GM19239 (cell line): Measurements from ENCODE around the gene PPL.

ENCODE experiments used
- DNase-seq: peaks from one replicate; pipeline ENCODE4 v3.0.0; 2011; ENCODE audit warnings: low spot score; ENCODE audit not compliant: insufficient read length
- FAIRE-seq: peaks from 2 replicates; lab custom pipeline; 2011; peaks lifted over from hg19 to GRCh38; lab: Jason Lieb, UNC

The PPL gene

GRCh38 chr16:4891886-4892216 lies 45.1 kb downstream of the PPL start:
- DNase-seq (no peak), FAIRE-seq (no peak)

DNA sequence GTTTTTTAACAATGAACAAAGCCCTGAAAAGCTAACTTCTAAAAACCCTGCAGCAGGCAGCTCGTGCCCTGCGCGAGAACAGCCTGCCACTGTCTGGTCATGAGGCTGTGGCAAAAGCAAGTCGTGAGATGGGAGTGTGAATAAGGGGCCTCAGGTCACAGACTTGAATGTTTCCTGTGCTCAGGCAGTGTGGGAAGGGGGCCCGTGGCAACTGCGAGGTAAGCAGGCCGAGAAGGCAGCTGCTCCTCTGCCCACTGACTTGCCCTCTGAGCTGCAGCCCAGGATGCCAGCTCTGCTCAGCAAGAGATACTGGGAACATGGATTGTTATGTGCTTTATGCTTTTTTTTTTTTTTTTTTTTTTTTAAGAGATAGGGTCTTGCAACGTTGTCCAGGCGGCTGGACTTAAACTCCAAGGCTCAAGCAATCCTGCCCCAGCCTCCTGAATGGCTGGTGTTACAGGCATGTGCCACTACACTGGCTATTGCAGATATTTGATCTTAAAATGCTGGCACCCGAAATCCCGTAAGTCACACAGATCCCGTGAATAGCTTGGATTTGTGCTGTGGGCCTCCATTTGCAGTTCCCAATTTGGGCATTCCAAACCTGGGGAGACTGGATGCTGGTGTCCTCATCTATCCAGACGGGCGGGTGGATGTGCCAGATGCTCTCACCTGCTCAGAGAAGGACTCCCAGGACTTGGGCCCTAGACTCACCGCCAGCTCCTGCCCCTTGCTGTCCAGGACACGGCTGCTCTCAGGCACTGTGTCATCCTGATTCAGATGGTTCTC lies 45.7 kb downstream of the PPL start:
- DNase-seq (no peak), FAIRE-seq (no peak)

GRCh38 chr16:4890686-4891085 lies 46.3 kb downstream of the PPL start:
- FAIRE-seq (no peak), DNase-seq (no peak)

- FAIRE-seq (no peak), DNase-seq (no peak)
These were observed 46.9 kb downstream of the PPL start for GRCh38 chr16:4890026-4890425.

GRCh38 chr16:4888428-4889135 lies 48.4 kb downstream of the PPL start:
- DNase-seq (no peak), FAIRE-seq (no peak)

- FAIRE-seq (no peak), DNase-seq (no peak)
These were observed 50.8 kb downstream of the PPL start for GRCh38 chr16:4886151-4886550.

GRCh38 chr16:4884972-4885874 lies 51.7 kb downstream of the PPL start:
- FAIRE-seq: no peak
- DNase-seq: no peak

GRCh38 chr16:4884209-4884608 lies 52.7 kb downstream of the PPL start:
- DNase-seq: no peak
- FAIRE-seq: no peak

DNA sequence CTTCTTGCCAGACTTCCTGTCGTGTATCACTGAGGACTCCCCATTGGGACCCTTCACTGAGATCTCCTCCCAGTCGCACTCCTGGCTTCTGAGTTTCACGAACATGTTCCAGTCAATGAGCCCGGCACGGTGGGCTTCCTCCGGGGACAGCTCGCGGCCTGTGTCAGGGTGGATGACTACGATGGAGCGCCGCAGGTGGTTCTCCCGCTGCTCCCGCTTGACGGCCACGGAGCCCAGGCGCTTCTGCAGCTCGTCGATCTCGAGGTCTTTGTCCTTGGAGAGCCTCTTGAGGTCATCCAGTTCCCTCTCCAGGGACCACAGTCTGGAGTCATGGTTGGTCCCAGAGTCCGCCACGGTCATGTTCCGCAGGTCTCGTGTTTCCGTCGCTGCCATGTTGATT lies 53.4 kb downstream of the PPL start:
- FAIRE-seq (no peak), DNase-seq (no peak)

DNA sequence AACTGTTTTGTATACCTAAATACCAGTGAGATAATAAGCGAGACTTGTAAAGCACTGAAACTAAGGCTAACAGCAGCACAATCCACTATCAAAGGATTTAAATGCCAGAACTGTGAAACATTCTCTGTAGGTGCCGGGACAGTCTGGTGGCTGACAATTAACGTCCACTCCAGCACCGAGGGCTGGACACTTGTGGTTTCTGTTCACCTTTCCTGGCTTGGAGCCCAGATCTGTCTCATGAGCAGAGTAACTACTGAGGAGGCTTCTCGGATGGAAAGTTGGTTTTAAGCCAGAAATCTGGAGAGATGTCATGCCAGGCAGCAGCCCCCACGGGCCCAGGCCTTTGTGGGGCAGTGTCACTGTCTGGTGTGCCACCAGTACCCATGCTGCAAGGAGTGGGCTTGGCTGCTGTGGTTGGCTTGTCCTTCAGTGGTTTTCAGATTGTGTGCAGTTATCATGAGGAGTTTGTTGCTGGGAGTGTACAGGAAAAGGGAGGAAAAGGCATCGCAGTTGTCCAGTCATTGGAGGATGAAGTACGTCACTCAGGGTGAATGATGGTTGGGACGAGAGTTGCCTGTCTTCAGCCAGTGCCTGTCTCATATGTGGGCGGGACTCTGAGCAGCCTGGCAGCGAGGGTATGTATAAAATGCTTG lies 54.2 kb downstream of the PPL start:
- no peak for DNase-seq
- FAIRE-seq: no peak

GRCh38 chr16:4882000-4882632 lies 54.8 kb downstream of the PPL start:
- DNase-seq (no peak), FAIRE-seq (no peak)

DNA sequence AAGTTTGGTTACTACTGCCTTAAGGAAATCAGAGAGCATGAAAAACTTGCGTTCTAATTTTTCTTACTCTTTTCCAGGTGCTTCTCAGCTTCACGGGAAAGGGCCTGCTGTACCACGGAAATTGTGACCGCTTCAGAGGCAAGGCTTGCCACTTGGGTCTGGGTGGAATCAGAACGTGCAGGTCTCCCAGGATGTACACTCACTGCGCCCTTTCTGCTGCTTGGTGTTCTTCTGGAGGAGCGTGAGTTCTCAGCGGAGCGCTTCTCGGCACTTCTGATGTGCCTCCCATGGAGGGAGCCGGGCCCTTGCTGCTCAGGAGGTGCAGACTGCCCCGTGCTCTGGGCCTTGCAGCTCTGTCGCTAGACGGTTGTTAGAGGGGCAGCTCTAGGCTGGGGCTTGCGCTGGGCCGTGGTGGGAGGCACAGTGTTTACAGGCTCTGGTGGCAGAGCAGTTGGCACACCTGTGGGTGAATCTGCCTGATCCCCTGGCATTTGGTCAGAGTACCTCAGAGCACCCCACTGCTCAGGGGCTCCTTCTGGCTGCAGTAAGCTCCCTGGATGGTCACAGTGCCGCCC lies 56.9 kb downstream of the PPL start:
- FAIRE-seq: no peak
- no peak for DNase-seq

DNA sequence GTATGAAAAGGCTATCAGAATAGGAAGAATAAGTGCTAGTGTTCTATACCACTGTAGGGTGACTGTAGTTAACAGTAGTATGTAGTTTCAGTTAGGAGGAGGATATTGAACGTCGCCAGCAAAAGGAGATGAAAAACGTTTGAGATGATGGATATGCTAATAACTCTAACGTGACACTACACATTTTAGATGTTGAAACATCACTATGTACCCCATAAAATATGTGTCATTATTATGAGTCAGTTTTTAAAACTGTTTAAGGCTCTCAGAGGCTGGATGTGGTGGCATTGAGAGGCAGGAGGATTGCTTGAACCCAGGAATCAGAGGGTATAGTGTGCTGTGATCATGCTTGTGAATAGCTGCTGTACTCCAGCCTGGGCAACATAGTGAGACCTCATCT lies 57.9 kb downstream of the PPL start:
- DNase-seq (no peak), FAIRE-seq (no peak)

DNA sequence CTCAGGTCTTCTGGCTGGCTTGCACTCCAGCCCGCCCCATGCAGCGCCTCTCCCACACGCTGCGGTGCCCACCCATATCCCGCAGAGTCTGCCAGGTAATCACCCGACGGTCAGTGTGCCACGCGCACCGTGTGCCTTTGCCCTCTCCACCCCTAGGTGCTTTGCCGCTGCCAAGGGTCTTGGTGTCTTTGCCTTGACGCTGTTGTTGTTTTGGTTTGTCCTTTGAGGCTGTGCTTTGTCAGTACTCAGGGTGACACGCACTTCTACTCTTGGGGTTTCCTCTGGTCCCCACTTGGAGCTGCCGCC lies 59.6 kb downstream of the PPL start:
- no peak for FAIRE-seq
- no peak for DNase-seq

GRCh38 chr16:4876646-4877379 lies 60.1 kb downstream of the PPL start:
- FAIRE-seq: no peak
- DNase-seq: no peak

DNA sequence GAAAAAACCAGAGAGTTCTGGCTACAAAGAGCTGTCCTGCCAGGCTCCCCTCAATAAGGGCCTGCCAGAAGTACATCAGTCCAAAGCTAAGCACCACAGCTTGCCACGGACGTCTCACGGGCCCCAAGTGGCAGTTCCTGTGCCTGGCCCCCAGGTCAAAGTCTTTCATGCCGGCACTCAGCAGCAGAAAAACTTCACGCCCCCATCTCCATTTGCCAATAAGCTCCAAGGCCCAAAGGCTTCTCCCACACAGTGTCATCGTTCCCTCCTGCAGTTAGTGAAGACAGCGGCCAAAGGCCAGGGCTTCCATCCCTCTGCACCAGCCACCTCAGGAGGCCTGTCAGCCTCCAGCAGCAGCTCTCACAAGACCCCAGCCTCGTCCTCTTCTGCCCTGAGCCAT lies 62.3 kb downstream of the PPL start:
- no peak for DNase-seq
- no peak for FAIRE-seq

GRCh38 chr16:4873091-4873490 lies 63.9 kb downstream of the PPL start:
- DNase-seq (no peak), FAIRE-seq (no peak)

GRCh38 chr16:4871071-4871470 lies 65.9 kb downstream of the PPL start:
- no peak for FAIRE-seq
- no peak for DNase-seq

GRCh38 chr16:4870138-4870671 lies 66.7 kb downstream of the PPL start:
- DNase-seq: no peak
- no peak for FAIRE-seq
